H54 (cell line): Measurements from ENCODE around the gene DPP6.
"Not testable (repeated sequence)": the region's sequence is repeated elsewhere in the genome, so short reads cannot be mapped to it uniquely, and the experiment has no call there.

ENCODE experiments used
- DNase-seq: peaks from one replicate; pipeline ENCODE4 v3.0.0; 2011; ENCODE audit warnings: low spot score, mixed read lengths; ENCODE audit not compliant: insufficient read length
- FAIRE-seq: peaks from 3 replicates; lab custom pipeline; 2011; peaks lifted over from hg19 to GRCh38; lab: Jason Lieb, UNC
- POLR2A ChIP-seq: IDR thresholded peaks from 2 replicates; pipeline ENCODE4 v1.6.1; 2011; ENCODE audit warnings: low read depth, mild to moderate bottlenecking, low read length

The DPP6 gene

DNA sequence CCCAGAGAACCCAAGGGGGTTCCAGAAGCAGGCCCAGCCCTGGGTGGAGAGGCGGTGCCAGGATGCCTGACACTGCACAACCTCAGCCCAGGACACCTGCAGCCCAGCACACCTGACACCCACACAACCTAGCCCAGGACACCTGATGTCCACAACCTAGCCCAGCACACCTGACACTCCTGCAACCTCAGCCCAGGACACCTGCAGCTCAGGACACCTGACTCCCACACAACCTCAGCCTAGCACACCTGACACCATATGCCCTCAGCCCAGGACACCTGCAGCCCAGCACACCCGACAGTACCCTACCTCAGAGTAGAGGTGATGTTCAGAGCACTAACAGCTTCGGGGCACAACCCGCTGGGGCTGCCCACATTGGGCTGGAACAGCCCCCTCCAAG, 863.4 kb downstream of the DPP6 start:
- TF ChIP-seq POLR2A, result no peak
- FAIRE-seq (no peak), DNase-seq (no peak)

DNA sequence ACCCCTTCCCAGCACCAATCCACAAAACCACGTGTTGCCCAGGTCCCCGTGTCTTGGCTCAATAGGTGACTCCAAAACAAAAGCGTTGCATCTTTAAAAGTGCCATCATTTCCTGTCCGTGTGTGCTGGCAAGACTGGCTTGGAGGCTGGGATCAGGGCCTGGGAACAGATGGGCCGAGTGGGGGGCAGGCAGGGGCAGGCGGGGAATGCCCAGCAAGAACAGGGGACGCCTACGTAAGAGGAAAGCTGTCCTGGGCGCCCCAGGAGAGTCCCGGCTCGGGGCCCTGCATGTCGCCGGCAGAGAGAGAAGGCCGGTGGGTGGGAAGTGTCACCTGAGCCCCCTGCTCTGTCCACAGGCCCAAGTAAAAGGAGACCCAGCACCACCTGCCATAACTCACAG, 864.2 kb downstream of the DPP6 start:
- TF ChIP-seq POLR2A, result no peak
- FAIRE-seq (no peak), DNase-seq (no peak)

DNA sequence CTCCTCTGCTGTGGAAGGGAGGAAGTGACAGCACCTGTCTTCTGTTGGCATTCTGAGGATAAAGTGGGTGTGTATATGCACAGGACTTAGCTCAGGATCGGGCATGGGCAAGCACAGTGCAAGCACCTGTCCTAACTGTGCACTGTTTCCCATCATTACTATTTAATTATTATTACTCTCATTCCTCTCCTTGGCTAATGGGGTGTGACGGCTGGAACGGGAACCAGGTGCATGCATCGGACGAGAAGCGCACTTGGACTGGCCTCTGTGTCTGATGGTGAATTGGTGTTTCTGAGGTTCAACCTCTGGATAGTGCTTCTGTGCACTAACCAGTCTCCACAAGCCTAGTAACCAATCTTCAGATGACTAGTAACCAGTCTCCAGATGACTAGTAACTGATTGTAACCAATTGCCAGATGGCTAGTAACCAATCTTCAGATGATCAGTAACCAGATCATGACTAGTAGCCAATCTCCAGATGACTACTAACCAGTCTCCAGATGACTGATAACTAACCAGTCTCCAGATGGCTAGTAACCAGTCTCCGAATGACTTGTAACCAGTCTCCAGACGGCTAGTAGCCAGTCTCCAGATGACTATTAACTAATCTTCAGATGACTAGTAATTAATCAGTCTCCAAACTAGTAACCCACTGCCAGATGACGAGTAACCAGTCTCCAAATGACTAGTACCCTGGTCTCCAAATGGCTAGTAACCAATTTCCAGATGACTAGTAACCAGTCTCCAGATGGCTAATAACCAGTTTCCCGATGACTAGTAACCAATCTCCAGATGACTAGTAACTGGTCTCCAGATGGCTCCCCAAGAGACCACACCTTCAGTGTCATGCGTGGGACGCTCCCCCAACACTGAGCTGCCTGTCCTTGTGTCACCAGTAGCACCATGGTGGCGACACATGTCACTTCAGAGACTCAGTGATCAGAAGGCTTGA, 864.9 kb downstream of the DPP6 start:
- no peak for DNase-seq
- TF ChIP-seq POLR2A, result no peak
- no peak for FAIRE-seq

DNA sequence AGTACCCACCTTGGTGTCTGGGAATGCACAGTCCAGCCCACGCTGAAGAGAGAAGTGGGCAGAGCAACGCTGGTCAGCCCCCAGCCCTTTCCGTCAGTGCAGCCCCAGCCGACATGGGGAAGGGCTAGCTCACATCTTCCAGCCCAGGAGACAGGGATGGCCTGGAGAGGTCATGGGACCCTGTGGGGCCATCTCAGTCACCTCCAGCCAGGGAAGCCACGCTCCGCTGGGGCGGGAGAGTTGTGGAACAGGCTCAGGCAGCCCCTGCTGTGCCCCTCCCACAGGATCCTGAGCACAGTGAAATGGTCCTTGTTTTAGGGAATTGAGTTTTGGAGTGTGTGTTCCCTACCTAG, 865.6 kb downstream of the DPP6 start:
- FAIRE-seq (no peak), DNase-seq (no peak)
- no peak for TF ChIP-seq POLR2A

GRCh38 chr7:154918266-154918665, 866.1 kb downstream of the DPP6 start:
- FAIRE-seq, result no peak

GRCh38 chr7:154918741-154919140, 866.5 kb downstream of the DPP6 start:
- FAIRE-seq (no peak), DNase-seq (no peak)
- TF ChIP-seq POLR2A, result no peak

More at GRCh38 chr7:154918266-154918665, 866.1 kb downstream of the DPP6 start:
- no peak for DNase-seq
- TF ChIP-seq POLR2A, result no peak

- TF ChIP-seq POLR2A, result no peak
- DNase-seq (no peak), FAIRE-seq (no peak)
Observed at GRCh38 chr7:154919344-154920225, 867.4 kb downstream of the DPP6 start.

- FAIRE-seq, DNase-seq: not testable (repeated sequence)
Observed at GRCh38 chr7:154922472-154922871, 870.3 kb downstream of the DPP6 start.

- DNase-seq (no peak), FAIRE-seq (no peak)
- no peak for TF ChIP-seq POLR2A
Observed at GRCh38 chr7:154927624-154928125, 875.5 kb downstream of the DPP6 start.

GRCh38 chr7:154928136-154929005, 876.2 kb downstream of the DPP6 start:
- FAIRE-seq (peak; percentile 75), DNase-seq (peak; percentile 70)
- TF ChIP-seq POLR2A, result no peak

DNA sequence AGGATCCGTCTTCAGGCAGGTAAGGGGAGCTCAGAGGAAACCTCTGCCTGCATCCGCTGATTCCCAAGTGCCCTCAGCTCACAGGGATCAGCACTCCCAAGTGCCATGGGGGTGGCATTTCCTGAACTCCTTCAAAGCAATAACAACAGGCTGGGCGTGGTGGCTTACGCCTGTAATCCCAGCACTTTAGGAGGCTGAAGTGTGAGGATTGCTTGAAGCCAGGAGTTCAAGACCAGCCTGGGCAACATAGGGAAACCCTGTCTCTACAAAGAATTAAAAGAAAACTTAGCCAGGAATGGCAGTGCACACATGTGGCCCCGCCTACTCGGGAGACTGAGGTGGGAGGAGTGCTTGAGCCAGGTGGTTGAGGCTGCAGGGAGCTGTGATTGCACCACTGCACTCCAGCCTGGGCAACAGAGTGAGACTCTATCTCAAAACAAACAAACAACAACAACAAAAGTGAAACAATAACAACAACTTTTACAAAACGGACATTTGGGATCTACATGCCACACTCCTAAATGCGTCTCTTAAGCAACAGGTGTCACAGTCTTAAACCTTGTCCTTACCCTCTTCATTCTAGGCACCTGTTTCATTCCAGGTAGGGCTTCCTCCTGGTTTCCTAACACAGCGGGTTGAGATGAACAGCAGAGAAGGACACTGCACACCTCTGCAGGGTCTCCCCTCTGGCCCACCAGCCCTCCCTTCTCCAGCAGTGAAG, 877.0 kb downstream of the DPP6 start:
- no peak for DNase-seq
- FAIRE-seq, result no peak
- TF ChIP-seq POLR2A, result no peak

- no peak for TF ChIP-seq POLR2A
- FAIRE-seq (no peak), DNase-seq (no peak)
Observed at GRCh38 chr7:154931906-154932305, 879.7 kb downstream of the DPP6 start.

GRCh38 chr7:154934353-154934952, 882.3 kb downstream of the DPP6 start:
- FAIRE-seq, DNase-seq: not testable (repeated sequence)
